Body of pancreas (tissue), 4 donors: ENCODE data around the gene PIWIL1. TPM values are rescaled to one million over a fixed set of nuclear protein-coding genes. Genes with fewer than 3 reads are reported as not detected.

Experiments used
- ATAC-seq: fragments of 150-250 bp; one replicate; pipeline ENCODE4 v1.9.1; 2016
- DNase-seq, 4 donors: peaks; one replicate each; pipeline ENCODE4 v3.0.0-alpha.2; 2019
- H3K27ac ChIP-seq, 4 donors: fragments of 200-600 bp; sonication (generic); 1 replicate in 3 of 4; 2 replicates in 1 of 4; pipeline versions ENCODE4 v1.5.1 to v1.6.1; 2016 to 2019; ENCODE audit warnings: mild to moderate bottlenecking in 1 of 4, mixed read lengths in 1 of 4, moderate library complexity in 1 of 4
- H3K27me3 ChIP-seq, 2 donors: fragments of 200-600 bp; sonication (generic); one replicate each; pipeline ENCODE4 v1.6.0; 2016; ENCODE audit warnings: mild to moderate bottlenecking in 1 of 2
- H3K36me3 ChIP-seq, 2 donors: fragments of 200-600 bp; sonication (generic); replicated peaks in 1 of 2; 2 replicates each; pipeline ENCODE4 v1.5.1; 2016; ENCODE audit warnings: low read depth in 2 of 2; ENCODE audit not compliant: insufficient read depth in 1 of 2
- H3K4me1 ChIP-seq: fragments of 200-600 bp; sonication (generic); one replicate; pipeline ENCODE4 v1.6.0; 2016
- H3K4me3 ChIP-seq, 2 donors: fragments of 200-600 bp; sonication (generic); 1 replicate in 1 of 2; 2 replicates in 1 of 2; pipeline ENCODE4 v1.5.1; 2016 to 2019
- H3K9me3 ChIP-seq, 3 donors: fragments of 200-600 bp; sonication (generic); 1 replicate in 2 of 3; 2 replicates in 1 of 3; pipeline ENCODE4 v1.5.1; 2016
- CTCF ChIP-seq, 7 experiments: fragments of 450-650 bp in 4 of 7; fragments of 200-600 bp in 3 of 7; sonication (generic) in 3 of 7; IDR thresholded peaks; one replicate each; pipeline ENCODE4 v1.5.1; 2016 to 2019; ENCODE audit warnings: antibody characterized with exemption in 7 of 7
- POLR2A ChIP-seq, 3 donors: fragments of 450-650 bp; IDR thresholded peaks; one replicate each; pipeline ENCODE4 v1.6.1; 2016; ENCODE audit warnings: antibody characterized with exemption in 3 of 3, mild to moderate bottlenecking in 2 of 3
- WGBS, 2 donors: methylation state at CpG; one replicate each; pipeline ENCODE4 v1.1.5; 2017; 5-methylcytosine and 5-hydroxymethylcytosine counted together
- intact Hi-C: fragments of 100-400 bp; cut with DNase I; formaldehyde crosslinking; loops from one replicate; pipeline ENCODE4 v1.15.1; 2023
- total RNA-seq, 2 donors: library from RNA; depleted of rRNA; stranded (reverse); fragments of >200 nt; gene quantifications; one replicate each; pipeline ENCODE4 v1.1.0, GENCODE V29; 2016

The PIWIL1 gene
- total RNA-seq, 2 donors from 2014 or later: not detected

GRCh38 chr12:130307859-130308258 is 29.8 kb upstream of the PIWIL1 start:
- DNase-seq: no peak
- Histone ChIP-seq H3K27ac (no peak overlapping the region), H3K36me3 (no peaks in the 10 kb centered on the region), H3K4me1 (no peaks in the 10 kb centered on the region), H3K9me3 (no peaks in the 10 kb centered on the region), H3K4me3 (no peak overlapping the region), H3K27me3 (no peaks in the 10 kb centered on the region)
- no peak for ATAC-seq
- intact Hi-C loops: no loop called here
- 60 to 70% methylated on average over 9 to 14 of the region's 14 CpGs for WGBS, 2 donors
- TF ChIP-seq POLR2A (IDR thresholded peaks at IDR 0.05) (no peak), CTCF (IDR thresholded peaks at IDR 0.05) (no peak)

- H3K9me3 ChIP-seq: no peaks in the 10 kb centered on the region
- intact Hi-C loops: no loop called here
- ATAC-seq: no peak
- TF ChIP-seq POLR2A (IDR thresholded peaks at IDR 0.05): no peak
- no peak for TF ChIP-seq CTCF (IDR thresholded peaks at IDR 0.05)
- no peak overlapping the region for H3K27ac ChIP-seq
- H3K36me3 ChIP-seq: no peaks in the 10 kb centered on the region
- DNase-seq: no peak
- 76 to 79% methylated on average over 6 of the region's 6 CpGs for WGBS, 2 donors
- H3K27me3 ChIP-seq: no peaks in the 10 kb centered on the region
- H3K4me1 ChIP-seq: no peaks in the 10 kb centered on the region
- no peak overlapping the region for H3K4me3 ChIP-seq
Measured at GRCh38 chr12:130308393-130308792, 29.3 kb upstream of the PIWIL1 start.

GRCh38 chr12:130316251-130316650 is 21.4 kb upstream of the PIWIL1 start:
- intact Hi-C loops: no loop called here
- H3K4me1 ChIP-seq: no peaks in the 10 kb centered on the region
- WGBS, 2 donors: 72 to 79% methylated on average over 3 of the region's 3 CpGs
- no peaks in the 10 kb centered on the region for H3K27me3 ChIP-seq
- H3K4me3 ChIP-seq: no peak overlapping the region
- H3K36me3 ChIP-seq: no peaks in the 10 kb centered on the region
- ATAC-seq (no peak), DNase-seq (no peak)
- TF ChIP-seq CTCF (IDR thresholded peaks at IDR 0.05): no peak
- no peak for TF ChIP-seq POLR2A (IDR thresholded peaks at IDR 0.05)
- H3K9me3 ChIP-seq: no peaks in the 10 kb centered on the region
- H3K27ac ChIP-seq: no peak overlapping the region

- Histone ChIP-seq H3K36me3 (no peaks in the 10 kb centered on the region), H3K9me3 (no peaks in the 10 kb centered on the region), H3K4me3 (no peak overlapping the region), H3K27ac (no peak overlapping the region), H3K4me1 (no peaks in the 10 kb centered on the region), H3K27me3 (no peaks in the 10 kb centered on the region)
- intact Hi-C loops: no loop called here
- ATAC-seq: no peak
- DNase-seq: no peak
- TF ChIP-seq CTCF (IDR thresholded peaks at IDR 0.05): no peak
- TF ChIP-seq POLR2A (IDR thresholded peaks at IDR 0.05): no peak
- WGBS, 2 donors: 45% methylated on average over 2 of the region's 2 CpGs
Measured at GRCh38 chr12:130320536-130320935, 17.2 kb upstream of the PIWIL1 start.

DNA sequence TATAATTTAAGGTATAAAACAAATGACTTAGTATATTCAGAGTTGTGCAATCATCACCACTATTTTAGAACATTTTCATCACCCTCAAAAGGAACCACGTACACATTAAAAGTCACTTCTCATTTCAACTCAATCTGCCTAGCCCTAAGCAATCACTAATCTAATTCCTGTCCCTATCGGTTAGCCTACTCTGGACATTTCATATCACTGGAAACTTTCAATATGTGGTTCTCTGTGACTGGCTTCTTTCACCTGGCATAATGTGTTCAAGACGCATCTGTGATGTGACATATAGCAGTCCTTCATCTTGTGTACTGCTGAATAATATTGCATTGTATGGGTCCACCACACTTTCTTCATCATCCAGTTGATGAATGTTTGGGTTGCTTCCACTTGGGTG is 15.4 kb upstream of the PIWIL1 start:
- H3K27me3 ChIP-seq: no peaks in the 10 kb centered on the region
- no peak overlapping the region for H3K27ac ChIP-seq
- WGBS, 2 donors: 69% methylated on average over 3 of the region's 3 CpGs
- DNase-seq (no peak), ATAC-seq (no peak)
- no peaks in the 10 kb centered on the region for H3K9me3 ChIP-seq
- intact Hi-C loops: no loop called here
- no peak for TF ChIP-seq CTCF (IDR thresholded peaks at IDR 0.05)
- TF ChIP-seq POLR2A (IDR thresholded peaks at IDR 0.05): no peak
- no peak overlapping the region for H3K4me3 ChIP-seq
- no peaks in the 10 kb centered on the region for H3K36me3 ChIP-seq
- H3K4me1 ChIP-seq: no peaks in the 10 kb centered on the region
